Naive thymus-derived CD8-positive, alpha-beta T cell (primary cell): ENCODE results near the gene TBC1D3E. TPM values are rescaled to one million over a fixed set of nuclear protein-coding genes. Genes with fewer than 3 reads are reported as not detected.
"Not testable (repeated sequence)": the region's sequence is repeated elsewhere in the genome, so short reads cannot be mapped to it uniquely, and the experiment has no call there.

ENCODE experiments used
- ATAC-seq, 2 donors: fragments of 150-1000 bp; cut with Tn5 transposase in 1 of 2; sonication (Bioruptor Pico), chemical (Tn5 transposase) in 1 of 2; 1 replicate in 1 of 2; 2 replicates in 1 of 2; pipeline ENCODE4 v1.10.0; 2021; ENCODE audit warnings: mild to moderate bottlenecking in 2 of 2, moderate library complexity in 2 of 2
- POLR2A ChIA-PET: fragments of 350-600 bp; sonication (Branson Sonifier 250); formaldehyde crosslinking; loops from one replicate; lab custom pipeline; 2021; ENCODE audit warnings: antibody characterized with exemption; lab: Charles Lee
- DNase-seq, 10 donors: peaks; one replicate each; pipeline versions ENCODE4 v3.0.0 to v3.0.0-alpha.2; 2020 to 2022
- H3K27ac Mint-ChIP-seq, 10 donors: one replicate each; pipeline ENCODE4 v1.8.0; 2020 to 2022; ENCODE audit warnings: mild to moderate bottlenecking in 10 of 10, mixed read lengths in 10 of 10, moderate library complexity in 4 of 10, inconsistent platforms in 1 of 10
- H3K27me3 Mint-ChIP-seq, 5 donors: one replicate each; pipeline ENCODE4 v1.8.0; 2021 to 2022; ENCODE audit warnings: mixed read lengths in 5 of 5
- H3K36me3 Mint-ChIP-seq, 3 donors: one replicate each; pipeline ENCODE4 v1.8.0; 2020 to 2022; ENCODE audit warnings: mixed read lengths in 3 of 3, mild to moderate bottlenecking in 2 of 3, inconsistent platforms in 1 of 3
- H3K4me1 Mint-ChIP-seq, 4 donors: one replicate each; pipeline ENCODE4 v1.8.0; 2021 to 2022; ENCODE audit warnings: mixed read lengths in 4 of 4
- H3K4me3 Mint-ChIP-seq, 10 donors: one replicate each; pipeline ENCODE4 v1.8.0; 2020 to 2022; ENCODE audit warnings: mild to moderate bottlenecking in 10 of 10, mixed read lengths in 10 of 10, moderate library complexity in 6 of 10, inconsistent platforms in 1 of 10
- H3K9me3 Mint-ChIP-seq, 9 donors: one replicate each; pipeline ENCODE4 v1.8.0; 2020 to 2022; ENCODE audit warnings: mixed read lengths in 9 of 9, mild to moderate bottlenecking in 3 of 9, inconsistent platforms in 1 of 9, moderate library complexity in 1 of 9
- polyA plus RNA-seq, 3 donors: library from polyadenylated mRNA; unstranded; fragments of 300-500 nt; fragmentation: Illumina TruSeq; gene quantifications; one replicate each; pipeline ENCODE4 v1.2.3, GENCODE V29; 2021
- total RNA-seq, 8 experiments: library from RNA in 2 of 8; stranded (reverse) in 2 of 8; gene quantifications; one replicate each; pipeline ENCODE4 v1.2.3 and lab custom pipeline; 2021 to 2026

Gene TBC1D3E
- total RNA-seq = not detected
- not detected for polyA plus RNA-seq
- 0 to 0.17 (median 0) reads per million in 6 experiments for total RNA-seq (lab: John Stamatoyannopoulos, UW)

- DNase-seq, POLR2A ChIA-PET, H3K27me3 Mint-ChIP-seq, H3K9me3 Mint-ChIP-seq, H3K27ac Mint-ChIP-seq, H3K4me1 Mint-ChIP-seq, H3K4me3 Mint-ChIP-seq, H3K36me3 Mint-ChIP-seq, ATAC-seq: not testable (repeated sequence)
Measured at GRCh38 chr17:38127651-38128050, at the start of gene TBC1D3E. Gene TBC1D3E (plus strand): TSS chr17:38127951. CDS start chr17:38129496, 1,545 bp downstream.

- POLR2A ChIA-PET, H3K4me1 Mint-ChIP-seq, H3K9me3 Mint-ChIP-seq: not testable (repeated sequence)
Measured at GRCh38 chr17:38087344-38087743, 40.4 kb upstream of the TBC1D3E start.

GRCh38 chr17:38088120-38088519 lies 39.6 kb upstream of the TBC1D3E start:
- DNase-seq, H3K27me3 Mint-ChIP-seq, H3K4me1 Mint-ChIP-seq, H3K36me3 Mint-ChIP-seq, H3K9me3 Mint-ChIP-seq, POLR2A ChIA-PET, H3K4me3 Mint-ChIP-seq, H3K27ac Mint-ChIP-seq, ATAC-seq: not testable (repeated sequence)

More at GRCh38 chr17:38087344-38087743, 40.4 kb upstream of the TBC1D3E start:
- H3K27me3 Mint-ChIP-seq, H3K36me3 Mint-ChIP-seq, H3K27ac Mint-ChIP-seq, ATAC-seq, H3K4me3 Mint-ChIP-seq, DNase-seq: not testable (repeated sequence)

GRCh38 chr17:38094059-38094694 lies 33.6 kb upstream of the TBC1D3E start:
- H3K4me3 Mint-ChIP-seq, H3K36me3 Mint-ChIP-seq, H3K27ac Mint-ChIP-seq, H3K27me3 Mint-ChIP-seq, DNase-seq, H3K9me3 Mint-ChIP-seq, H3K4me1 Mint-ChIP-seq, POLR2A ChIA-PET: not testable (repeated sequence)
- peak in 1 of 2 donors; percentile 25 for ATAC-seq

- H3K27me3 Mint-ChIP-seq, H3K27ac Mint-ChIP-seq, DNase-seq, H3K36me3 Mint-ChIP-seq, H3K4me1 Mint-ChIP-seq, ATAC-seq, POLR2A ChIA-PET, H3K4me3 Mint-ChIP-seq, H3K9me3 Mint-ChIP-seq: not testable (repeated sequence)
Measured at GRCh38 chr17:38099262-38099661, 28.5 kb upstream of the TBC1D3E start.

- DNase-seq, POLR2A ChIA-PET, H3K4me1 Mint-ChIP-seq, H3K27ac Mint-ChIP-seq, H3K36me3 Mint-ChIP-seq, H3K9me3 Mint-ChIP-seq, ATAC-seq, H3K27me3 Mint-ChIP-seq, H3K4me3 Mint-ChIP-seq: not testable (repeated sequence)
Measured at GRCh38 chr17:38119829-38120228, 7.9 kb upstream of the TBC1D3E start.

- H3K4me3 Mint-ChIP-seq, ATAC-seq, H3K9me3 Mint-ChIP-seq, H3K36me3 Mint-ChIP-seq, H3K4me1 Mint-ChIP-seq, H3K27ac Mint-ChIP-seq, POLR2A ChIA-PET, H3K27me3 Mint-ChIP-seq: not testable (repeated sequence)
- peak in 1 of 10 donors; percentile 17 for DNase-seq
Measured at GRCh38 chr17:38134860-38135259, 7.1 kb downstream of the TBC1D3E start.

Other genes starting within 250 kb of the TBC1D3E start
- gene TBC1D3K, start 203.5 kb upstream of the TBC1D3E start, total RNA-seq = not detected
- not detected for gene TBC1D3K, start 203.5 kb upstream of the TBC1D3E start, polyA plus RNA-seq
- gene TBC1D3L, start 138.9 kb upstream of the TBC1D3E start, total RNA-seq = 10 to 100 TPM; 19.9 to 21.7 TPM
- gene TBC1D3L, start 138.9 kb upstream of the TBC1D3E start, polyA plus RNA-seq = 1 to 10 TPM in 1 of 3 donors, under 1 TPM in 2; 0.14 to 1.2 (median 0.23) TPM
- gene TBC1D3D, start 124.0 kb upstream of the TBC1D3E start, total RNA-seq = 1 to 10 TPM; 2.9 to 3.5 TPM
- not detected for gene TBC1D3D, start 124.0 kb upstream of the TBC1D3E start, polyA plus RNA-seq
- gene TBC1D3C, start 59.3 kb upstream of the TBC1D3E start, total RNA-seq = 1 to 10 TPM; 4.3 to 5.8 TPM
- gene TBC1D3C, start 59.3 kb upstream of the TBC1D3E start, polyA plus RNA-seq = not detected
- gene TBC1D3, start 64.6 kb downstream of the TBC1D3E start, total RNA-seq = 1 to 10 TPM in 1 of 2 experiments, not detected in 1; 2.5 TPM
- not detected for gene TBC1D3, start 64.6 kb downstream of the TBC1D3E start, polyA plus RNA-seq
- gene MRPL45, start 169.2 kb downstream of the TBC1D3E start, total RNA-seq = 10 to 100 TPM; 23.8 to 24.0 TPM
- gene MRPL45, start 169.2 kb downstream of the TBC1D3E start, polyA plus RNA-seq = 10 to 100 TPM; 21.6 to 34.7 (median 26.0) TPM
- under 1 TPM; 0.11 to 0.21 TPM for gene GPR179, start 216.0 kb downstream of the TBC1D3E start, total RNA-seq
- not detected for gene GPR179, start 216.0 kb downstream of the TBC1D3E start, polyA plus RNA-seq
- 10 to 100 TPM; 19.8 to 21.7 TPM for gene SOCS7, start 223.9 kb downstream of the TBC1D3E start, total RNA-seq
- gene SOCS7, start 223.9 kb downstream of the TBC1D3E start, polyA plus RNA-seq = 1 to 10 TPM in 1 of 3 donors, under 1 TPM in 2; 0.66 to 1.2 (median 0.83) TPM